Endothelial cell of umbilical vein (primary cell): Measurements from ENCODE around the gene BAD. TPM values are rescaled to one million over a fixed set of nuclear protein-coding genes. Genes with fewer than 3 reads are reported as not detected.

ENCODE experiments used
- BruUV-seq: library from RNA; stranded (reverse); fragments of 400-500 nt; replicated peaks from 2 replicates; lab custom pipeline; 2021; lab: Mats Ljungman, UMichigan
- CTCF ChIA-PET: fragments of 300-600, 350-600 bp; sonication (Branson Sonifier 250); formaldehyde crosslinking; loops from one replicate; lab custom pipeline; 2021; ENCODE audit warnings: antibody characterized with exemption, inconsistent platforms; lab: Charles Lee
- POLR2A ChIA-PET: fragments of 300-600, 350-600 bp; sonication (Branson Sonifier 250); formaldehyde crosslinking; loops from one replicate; lab custom pipeline; 2021; ENCODE audit warnings: antibody characterized with exemption, inconsistent platforms; lab: Charles Lee
- DNase-seq: peaks from one replicate; pipeline ENCODE4 v3.0.0-alpha.2; 2011; ENCODE audit warnings: low read depth, low spot score
- FAIRE-seq: peaks from 2 replicates; lab custom pipeline; 2011; peaks lifted over from hg19 to GRCh38; lab: Jason Lieb, UNC
- H2AFZ ChIP-seq: 2 replicates; pipeline ENCODE4 v1.6.0; 2012; ENCODE audit warnings: low read depth, low read length, control low read depth, inconsistent platforms
- H3K27ac ChIP-seq: 2 replicates; pipeline ENCODE4 v1.5.1; 2011; ENCODE audit warnings: low read depth, mild to moderate bottlenecking, control low read depth, low read length, moderate library complexity; ENCODE audit not compliant: insufficient read depth
- H3K27me3 ChIP-seq, 2 experiments: 2 replicates each; pipeline versions ENCODE4 v1.6.0 to v1.6.1; 2011; ENCODE audit warnings: low read length in 2 of 2, mixed read lengths in 1 of 2; ENCODE audit not compliant: control insufficient read depth in 2 of 2, insufficient read depth in 2 of 2
- H3K36me3 ChIP-seq, 2 experiments: 2 replicates in 1 of 2; 3 replicates in 1 of 2; pipeline ENCODE4 v1.5.1; 2011; ENCODE audit warnings: low read length in 2 of 2, mild to moderate bottlenecking in 1 of 2, moderate library complexity in 1 of 2; ENCODE audit not compliant: control insufficient read depth in 2 of 2, insufficient read depth in 2 of 2; ENCODE audit errors: extremely low read depth in 1 of 2
- H3K4me1 ChIP-seq: 3 replicates; pipeline ENCODE4 v1.5.1; 2011; ENCODE audit warnings: mild to moderate bottlenecking, low read length; ENCODE audit not compliant: control insufficient read depth, insufficient read depth; ENCODE audit errors: extremely low read depth
- H3K4me2 ChIP-seq: 2 replicates; pipeline ENCODE4 v1.6.1; 2011; ENCODE audit warnings: low read length, control low read depth, mixed read lengths; ENCODE audit not compliant: insufficient read depth
- H3K4me3 ChIP-seq, 3 experiments: fragments of 200-600 bp in 1 of 3; sonication (generic), shearing (Covaris generic) in 1 of 3; replicated peaks in 1 of 3; 2 replicates each; pipeline ENCODE4 v1.5.1; 2011 to 2016; ENCODE audit warnings: control low read depth in 3 of 3, low read length in 3 of 3, mild to moderate bottlenecking in 2 of 3, inconsistent platforms in 1 of 3, low read depth in 1 of 3, moderate library complexity in 1 of 3; ENCODE audit not compliant: insufficient read depth in 1 of 3
- H3K79me2 ChIP-seq: 2 replicates; pipeline ENCODE4 v1.6.0; 2012; ENCODE audit warnings: low read length, inconsistent platforms; ENCODE audit not compliant: control insufficient read depth, insufficient read depth
- H3K9ac ChIP-seq: replicated peaks from 2 replicates; pipeline ENCODE3; 2011; ENCODE audit warnings: low read length, control low read depth; ENCODE audit not compliant: insufficient read depth; ENCODE audit errors: extremely low read depth
- H3K9me1 ChIP-seq: replicated peaks from 3 replicates; pipeline ENCODE4 v1.6.0; 2011; ENCODE audit warnings: mild to moderate bottlenecking, low read length; ENCODE audit not compliant: control insufficient read depth, insufficient read depth; ENCODE audit errors: extremely low read depth
- H3K9me3 ChIP-seq: replicated peaks from 2 replicates; pipeline ENCODE4 v1.5.1; 2012; ENCODE audit warnings: low read length, inconsistent platforms; ENCODE audit not compliant: control insufficient read depth, insufficient read depth
- H4K20me1 ChIP-seq: replicated peaks from 2 replicates; pipeline ENCODE3; 2011; ENCODE audit warnings: mild to moderate bottlenecking, low read length; ENCODE audit not compliant: control insufficient read depth, insufficient read depth; ENCODE audit errors: extremely low read depth
- CTCF ChIP-seq, 2 donors: IDR thresholded peaks; 1 replicate in 1 of 2; 2 replicates in 1 of 2; pipeline ENCODE4 v1.5.1; 2011; ENCODE audit warnings: low read length in 2 of 2, mild to moderate bottlenecking in 2 of 2, moderate library complexity in 2 of 2, control low read depth in 1 of 2, inconsistent platforms in 1 of 2, low read depth in 1 of 2; ENCODE audit not compliant: insufficient read depth in 1 of 2; ENCODE audit errors: extremely low read depth in 1 of 2
- EZH2 ChIP-seq: IDR thresholded peaks from 2 replicates; pipeline ENCODE4 v1.6.1; 2012; ENCODE audit warnings: borderline replicate concordance, low read depth, mild to moderate bottlenecking, moderate library complexity, low read length, inconsistent platforms; ENCODE audit not compliant: severe bottlenecking
- FOS ChIP-seq: IDR thresholded peaks from 2 replicates; pipeline ENCODE4 v1.6.1; 2011; ENCODE audit warnings: mild to moderate bottlenecking, low read length, moderate library complexity, borderline replicate concordance; ENCODE audit not compliant: insufficient read depth
- GATA2 ChIP-seq: IDR thresholded peaks from 2 replicates; pipeline ENCODE4 v1.7.0; 2011; ENCODE audit warnings: low read depth, mild to moderate bottlenecking, moderate library complexity, mixed read lengths, low read length; ENCODE audit not compliant: insufficient read length, insufficient read depth
- JUN ChIP-seq: IDR thresholded peaks from 2 replicates; pipeline ENCODE4 v1.6.1; 2011; ENCODE audit warnings: borderline replicate concordance, low read depth; ENCODE audit not compliant: insufficient read length, insufficient read depth
- MAX ChIP-seq: IDR thresholded peaks from 2 replicates; pipeline ENCODE4 v1.6.1; 2011; ENCODE audit not compliant: insufficient read depth, insufficient read length
- MYC ChIP-seq: IDR thresholded peaks from one replicate; pipeline ENCODE4 v1.6.1; 2011; ENCODE audit warnings: mild to moderate bottlenecking, low read depth, low read length
- POLR2A ChIP-seq: IDR thresholded peaks from 2 replicates; pipeline ENCODE4 v1.6.1; 2012; ENCODE audit warnings: low read depth, mild to moderate bottlenecking, control low read depth, low read length
- POLR2AphosphoS5 ChIP-seq: IDR thresholded peaks from 2 replicates; pipeline ENCODE4 v1.6.1; 2012; ENCODE audit warnings: low read depth, mild to moderate bottlenecking, control low read depth, low read length, moderate library complexity; ENCODE audit not compliant: insufficient read depth
- dilution Hi-C: fragments of 300-500 bp; cut with MboI; formaldehyde crosslinking; loops from one replicate; pipeline ENCODE4 v1.15.0; 2019; ENCODE audit warnings: low sequenced_read_pairs; ENCODE audit not compliant: extremely low pct_ligation_motif_present
- intact Hi-C: fragments of 100-400 bp; cut with micrococcal nuclease; formaldehyde crosslinking; loops from one replicate; pipeline ENCODE4 v1.10.0; 2022
- polyA plus RNA-seq, 4 experiments: library from polyadenylated mRNA; depleted of rRNA in 3 of 4; stranded (reverse) in 3 of 4; unstranded in 1 of 4; fragments of >200 nt; gene quantifications; 2 replicates each; pipeline versions ENCODE4 v1.2.1 to v1.2.3, GENCODE V29; 2011 to 2012; ENCODE audit warnings: missing spikeins in 1 of 4
- total RNA-seq: library from RNA; stranded (reverse); gene quantifications from 2 replicates; pipeline ENCODE4 v1.2.3, GENCODE V29; 2021

BAD gene
- total and polyA plus RNA-seq, 2 donors (not counting 3 experiments of a cell fraction or from before 2014, with no cell fraction given), result 65.3 to 88.0 TPM

- Histone ChIP-seq H3K9ac (no peak overlapping the region), H2AFZ (no peak overlapping the region), H3K4me2 (no peak overlapping the region), H3K27ac (no peak overlapping the region), H3K9me1 (no peaks in the 10 kb centered on the region), H3K36me3 (peaks cover 0 to 5% of the 10 kb centered on the region in 2 experiments), H3K4me3 (no peak overlapping the region), H3K9me3 (no peaks in the 10 kb centered on the region), H3K4me1 (peaks cover 34% of the 10 kb centered on the region), H3K27me3 (no peaks in the 10 kb centered on the region), H4K20me1 (no peaks in the 10 kb centered on the region), H3K79me2 (peaks cover 41% of the 10 kb centered on the region)
- no peak for DNase-seq
- dilution Hi-C loops, result no loop called here
- no peak for TF ChIP-seq FOS
- TF ChIP-seq CTCF (IDR thresholded peaks at IDR 0.05; ENCODE audit: extremely low read depth in 1 of 2, insufficient read depth in 1 of 2, low read depth in 1 of 2, low read length in 2 of 2), result no peak
- TF ChIP-seq MAX, result no peak
- no peak for TF ChIP-seq POLR2A
- no peak for TF ChIP-seq MYC
- TF ChIP-seq EZH2, result no peak
- TF ChIP-seq POLR2AphosphoS5, result no peak
- TF ChIP-seq JUN, result no peak
- no peak for TF ChIP-seq GATA2
- ChIA-PET POLR2A (interaction anchor here (0.6 kb wide), 1 partner anchor 479 kb away, joined by 6 read pairs; no protein-coding TSS in a partner anchor), CTCF (interaction anchor here (1.1 to 4.7 kb wide), 3 partner anchors 21 to 106 kb away, joined by 3 to 60 read pairs (median 3); no protein-coding TSS in a partner anchor)
- intact Hi-C loops, result no loop called here
- no TSS peak for BruUV-seq
- no peak for FAIRE-seq
Observed at GRCh38 chr11:64248578-64248977, 35.9 kb downstream of the BAD start.
